Fibroblast of skin of right quadriceps (primary cell): ENCODE data around the gene ZNF366.

ENCODE experiments used
- DNase-seq: peaks from one replicate; pipeline ENCODE4 v3.0.0-alpha.2; 2013

Gene ZNF366

GRCh38 chr5:72518001-72518683 lies 10.9 kb upstream of the ZNF366 start:
- no peak for DNase-seq

- no peak for DNase-seq
Observed at GRCh38 chr5:72516916-72517315, 9.7 kb upstream of the ZNF366 start.

- no peak for DNase-seq
Observed at GRCh38 chr5:72515211-72515610, 8.0 kb upstream of the ZNF366 start.

- no peak for DNase-seq
Observed at GRCh38 chr5:72512593-72512860, 5.3 kb upstream of the ZNF366 start.

- peak; percentile 31 for DNase-seq
Observed at GRCh38 chr5:72511774-72512592, 4.8 kb upstream of the ZNF366 start.

- peak; percentile 73 for DNase-seq
Observed at GRCh38 chr5:72511366-72511765, 4.2 kb upstream of the ZNF366 start.

- DNase-seq: peak; percentile 88
Observed at GRCh38 chr5:72510610-72511181, 3.5 kb upstream of the ZNF366 start.

- DNase-seq: no peak
Observed at GRCh38 chr5:72509401-72509800, 2.2 kb upstream of the ZNF366 start.

GRCh38 chr5:72508241-72509170 lies 1.3 kb upstream of the ZNF366 start:
- no peak for DNase-seq

- peak; percentile 48 for DNase-seq
Observed at GRCh38 chr5:72507907-72508238, 663 bp upstream of the ZNF366 start.

- no peak for DNase-seq
Observed at GRCh38 chr5:72506158-72506549, 1.1 kb downstream of the ZNF366 start.

GRCh38 chr5:72505539-72506157 lies 1.6 kb downstream of the ZNF366 start:
- DNase-seq: no peak

GRCh38 chr5:72505016-72505415 lies 2.2 kb downstream of the ZNF366 start:
- DNase-seq: no peak

GRCh38 chr5:72503888-72504491 lies 3.2 kb downstream of the ZNF366 start:
- peak; percentile 69 for DNase-seq

GRCh38 chr5:72501488-72501887 lies 5.7 kb downstream of the ZNF366 start:
- no peak for DNase-seq

- no peak for DNase-seq
Observed at GRCh38 chr5:72499730-72500129, 7.5 kb downstream of the ZNF366 start.

GRCh38 chr5:72499090-72499489 lies 8.1 kb downstream of the ZNF366 start:
- no peak for DNase-seq

GRCh38 chr5:72498284-72498683 lies 8.9 kb downstream of the ZNF366 start:
- peak; percentile 77 for DNase-seq

GRCh38 chr5:72497823-72498222 lies 9.4 kb downstream of the ZNF366 start:
- DNase-seq: no peak

- DNase-seq: no peak
Observed at GRCh38 chr5:72495410-72495809, 11.8 kb downstream of the ZNF366 start.

GRCh38 chr5:72494623-72495124 lies 12.5 kb downstream of the ZNF366 start:
- peak; percentile 64 for DNase-seq

GRCh38 chr5:72489536-72489935 lies 17.7 kb downstream of the ZNF366 start:
- DNase-seq: no peak
